Esophagus squamous epithelium (tissue), 5 donors: ENCODE results near the gene NDUFA9. TPM values are rescaled to one million over a fixed set of nuclear protein-coding genes. Genes with fewer than 3 reads are reported as not detected.
A peak's percentile ranks its signal among the peaks of the same experiment; 100 is the strongest.

Experiments
- DNase-seq: peaks from one replicate; lab custom pipeline; 2025; lab: John Stamatoyannopoulos, UW
- H3K27ac ChIP-seq, 4 donors: fragments of 200-600 bp; sonication (generic); one replicate each; pipeline ENCODE4 v1.5.1; 2016 to 2019; ENCODE audit warnings: mild to moderate bottlenecking in 1 of 4
- H3K27me3 ChIP-seq, 4 donors: fragments of 200-600 bp; sonication (generic); 1 replicate in 3 of 4; 2 replicates in 1 of 4; pipeline versions ENCODE4 v1.5.1 to v1.6.0; 2017 to 2021; ENCODE audit warnings: antibody characterized with exemption in 1 of 4
- H3K36me3 ChIP-seq, 3 donors: fragments of 200-600 bp; sonication (generic); one replicate each; pipeline ENCODE4 v1.5.1; 2016 to 2019
- H3K4me1 ChIP-seq, 3 donors: fragments of 200-600 bp; sonication (generic); one replicate each; pipeline ENCODE4 v1.5.1; 2017 to 2019
- H3K4me3 ChIP-seq, 4 donors: fragments of 200-600 bp; sonication (generic); 1 replicate in 3 of 4; 2 replicates in 1 of 4; pipeline ENCODE4 v1.5.1; 2016 to 2019; ENCODE audit warnings: mild to moderate bottlenecking in 2 of 4, moderate library complexity in 1 of 4
- H3K9me3 ChIP-seq, 3 donors: fragments of 200-600 bp; sonication (generic); one replicate each; pipeline ENCODE4 v1.5.1; 2016 to 2019
- CTCF ChIP-seq, 6 experiments: fragments of 450-650 bp in 4 of 6; fragments of 200-600 bp in 2 of 6; sonication (generic) in 2 of 6; IDR thresholded peaks; one replicate each; pipeline ENCODE4 v1.5.1; 2016 to 2019; ENCODE audit warnings: antibody characterized with exemption in 6 of 6, mild to moderate bottlenecking in 4 of 6, moderate library complexity in 4 of 6
- POLR2A ChIP-seq, 4 donors: fragments of 450-650 bp; IDR thresholded peaks; one replicate each; pipeline ENCODE4 v1.6.1; 2017; ENCODE audit warnings: antibody characterized with exemption in 4 of 4, mild to moderate bottlenecking in 4 of 4, moderate library complexity in 3 of 4
- WGBS, 2 donors: methylation state at CpG; one replicate each; pipeline ENCODE4 v1.1.5; 2018; 5-methylcytosine and 5-hydroxymethylcytosine counted together
- intact Hi-C: fragments of 100-400 bp; cut with DNase I; formaldehyde crosslinking; loops from one replicate; pipeline ENCODE4 v1.15.0; 2022
- total RNA-seq, 4 donors: library from RNA; depleted of rRNA; stranded (reverse); fragments of >200 nt; gene quantifications; one replicate each; pipeline ENCODE4 v1.1.0, GENCODE V29; 2016
- donor health status: DM: yes; HTN: yes; CAD: no.

Gene NDUFA9
- 10 to 100 TPM; 30.6 to 69.3 (median 49.0) TPM for total RNA-seq

- WGBS, 2 donors: 0% methylated on average over 24 to 39 of the region's 39 CpGs
- DNase-seq: peak; percentile 19
- peaks cover 0 to 49% (median 12%) of the 10 kb centered on the region in 3 donors for H3K4me1 ChIP-seq
- H3K4me3 ChIP-seq: peak within 1 kb of the TSS; percentile 60 to 92 (median 81)
- TF ChIP-seq POLR2A (IDR thresholded peaks at IDR 0.05) (peak in 1 of 4 donors; percentile 43), CTCF (IDR thresholded peaks at IDR 0.05) (peak in 1 of 6 experiments; percentile 43)
- intact Hi-C loops: no loop called here
- no peaks in the 10 kb centered on the region for H3K36me3 ChIP-seq
- H3K9me3 ChIP-seq: no peaks in the 10 kb centered on the region
- H3K27me3 ChIP-seq: no peaks in the 10 kb centered on the region
- peak within 1 kb of the TSS; percentile 90 to 94 (median 91) for H3K27ac ChIP-seq
Observed at GRCh38 chr12:4648501-4649357, at the start of gene NDUFA9, which contains the start of gene AKAP3. Gene NDUFA9 (plus strand): TSS chr12:4649114. CDS start chr12:4649127, 13 bp downstream. Gene AKAP3 (minus strand): TSS chr12:4649051. CDS start chr12:4638196, 10,855 bp downstream.

- Histone ChIP-seq H3K36me3 (peaks cover 0 to 10% (median 0%) of the 10 kb centered on the region in 3 donors), H3K4me3 (no peak overlapping the region), H3K27me3 (peaks cover 0 to 4% (median 0%) of the 10 kb centered on the region in 4 donors), H3K9me3 (no peaks in the 10 kb centered on the region), H3K27ac (no peak overlapping the region), H3K4me1 (peaks cover 3 to 25% (median 4%) of the 10 kb centered on the region in 3 donors)
- TF ChIP-seq POLR2A (IDR thresholded peaks at IDR 0.05): no peak
- TF ChIP-seq CTCF (IDR thresholded peaks at IDR 0.05): no peak
- intact Hi-C loops: no loop called here
- DNase-seq: no peak
- WGBS, 2 donors: 60 to 65% methylated on average over 6 to 7 of the region's 7 CpGs
Observed at GRCh38 chr12:4603421-4603820, 45.5 kb upstream of the NDUFA9 start.

GRCh38 chr12:4603946-4604345 is 45.0 kb upstream of the NDUFA9 start:
- intact Hi-C loops: no loop called here
- H3K27ac ChIP-seq: no peak overlapping the region
- no peak for TF ChIP-seq CTCF (IDR thresholded peaks at IDR 0.05)
- no peak for TF ChIP-seq POLR2A (IDR thresholded peaks at IDR 0.05)
- H3K4me3 ChIP-seq: no peak overlapping the region
- 11 to 14% methylated on average over 1 of the region's 1 CpG for WGBS, 2 donors
- peaks cover 0 to 4% (median 0%) of the 10 kb centered on the region in 4 donors for H3K27me3 ChIP-seq
- peaks cover 3 to 25% (median 4%) of the 10 kb centered on the region in 3 donors for H3K4me1 ChIP-seq
- H3K9me3 ChIP-seq: no peaks in the 10 kb centered on the region
- no peak for DNase-seq
- peaks cover 0 to 11% (median 0%) of the 10 kb centered on the region in 3 donors for H3K36me3 ChIP-seq

- 0% methylated on average over 10 to 25 of the region's 25 CpGs for WGBS, 2 donors
- intact Hi-C loops: no loop called here
- H3K4me1 ChIP-seq: peaks cover 3 to 25% (median 4%) of the 10 kb centered on the region in 3 donors
- peaks cover 0 to 4% (median 0%) of the 10 kb centered on the region in 4 donors for H3K27me3 ChIP-seq
- H3K9me3 ChIP-seq: no peaks in the 10 kb centered on the region
- H3K27ac ChIP-seq: peak overlapping the region; percentile 62 to 80 (median 76)
- peak overlapping the region; percentile 67 to 85 (median 76) for H3K4me3 ChIP-seq
- peak; percentile 91 to 98 (median 94) for TF ChIP-seq CTCF (IDR thresholded peaks at IDR 0.05)
- TF ChIP-seq POLR2A (IDR thresholded peaks at IDR 0.05): no peak
- peaks cover 0 to 19% (median 0%) of the 10 kb centered on the region in 3 donors for H3K36me3 ChIP-seq
- peak; percentile 29 for DNase-seq
Observed at GRCh38 chr12:4604684-4605193, 44.2 kb upstream of the NDUFA9 start.
